Measurements from ENCODE around the gene MTF1.

Gene MTF1

DNA sequence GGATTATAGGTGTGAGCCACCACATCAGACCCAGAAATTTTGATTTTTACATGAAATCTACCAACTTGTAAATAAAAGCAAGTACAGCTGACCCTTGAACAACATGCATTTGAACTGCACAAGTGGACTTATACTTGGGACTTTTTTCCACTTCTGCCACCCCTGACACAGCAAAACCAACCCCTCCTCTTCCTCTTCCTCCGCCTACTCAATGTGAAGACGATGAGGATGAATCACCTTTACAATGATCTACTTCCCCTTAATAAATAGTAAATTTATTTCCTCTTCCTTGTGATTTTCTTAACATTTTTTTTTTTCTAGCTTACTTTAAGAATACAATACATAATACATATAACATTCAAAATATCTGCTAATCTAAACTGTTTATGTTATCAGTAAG, 33.9 kb downstream of the MTF1 start:
- TF ChIP-seq RAD21 (IDR thresholded peaks at IDR 0.05; ENCODE audit: low read depth) (no peak), ZBTB7A (IDR thresholded peaks at IDR 0.05; ENCODE audit: low read depth) (no peak), CEBPB (IDR thresholded peaks at IDR 0.05) (no peak), USF1 (IDR thresholded peaks at IDR 0.05) (no peak), EGR1 (IDR thresholded peaks at IDR 0.05) (no peak), CREB1 (IDR thresholded peaks at IDR 0.05; ENCODE audit: low read depth) (no peak), TAF1 (IDR thresholded peaks at IDR 0.05; ENCODE audit: low read depth) (no peak), TEAD4 (IDR thresholded peaks at IDR 0.05) (no peak), REST (IDR thresholded peaks at IDR 0.05; ENCODE audit: low read depth) (no peak), FOXM1 (IDR thresholded peaks at IDR 0.05; ENCODE audit: borderline replicate concordance, low read depth) (no peak), NFIC (IDR thresholded peaks at IDR 0.05) (no peak)

GRCh38 chr1:37824001-37824400, 35.4 kb downstream of the MTF1 start:
- no peak for TF ChIP-seq REST (IDR thresholded peaks at IDR 0.05; ENCODE audit: low read depth)
- TF ChIP-seq USF1 (IDR thresholded peaks at IDR 0.05): no peak
- TF ChIP-seq YY1 (IDR thresholded peaks at IDR 0.05; ENCODE audit: low read depth): no peak

- TF ChIP-seq TAF1 (IDR thresholded peaks at IDR 0.05; ENCODE audit: low read depth) (no peak), NFIC (IDR thresholded peaks at IDR 0.05) (no peak), USF1 (IDR thresholded peaks at IDR 0.05) (no peak), YY1 (IDR thresholded peaks at IDR 0.05; ENCODE audit: low read depth) (no peak), EP300 (IDR thresholded peaks at IDR 0.05; ENCODE audit: borderline replicate concordance) (no peak), EGR1 (IDR thresholded peaks at IDR 0.05) (no peak), CREB1 (IDR thresholded peaks at IDR 0.05; ENCODE audit: low read depth) (no peak), FOXM1 (IDR thresholded peaks at IDR 0.05; ENCODE audit: borderline replicate concordance, low read depth) (no peak), ZBTB7A (IDR thresholded peaks at IDR 0.05; ENCODE audit: low read depth) (no peak), CEBPB (IDR thresholded peaks at IDR 0.05) (no peak), REST (IDR thresholded peaks at IDR 0.05; ENCODE audit: low read depth) (no peak), TEAD4 (IDR thresholded peaks at IDR 0.05) (no peak), TCF12 (IDR thresholded peaks at IDR 0.05; ENCODE audit: low read depth) (no peak), MAX (IDR thresholded peaks at IDR 0.05) (no peak), RAD21 (IDR thresholded peaks at IDR 0.05; ENCODE audit: low read depth) (no peak)
These were observed 36.2 kb downstream of the MTF1 start for GRCh38 chr1:37822906-37823815.

GRCh38 chr1:37821481-37821880, 37.9 kb downstream of the MTF1 start:
- TF ChIP-seq EGR1 (IDR thresholded peaks at IDR 0.05): no peak
- no peak for TF ChIP-seq ZBTB7A (IDR thresholded peaks at IDR 0.05; ENCODE audit: low read depth)
- no peak for TF ChIP-seq USF1 (IDR thresholded peaks at IDR 0.05)
- TF ChIP-seq YY1 (IDR thresholded peaks at IDR 0.05; ENCODE audit: low read depth): no peak
- no peak for TF ChIP-seq TAF1 (IDR thresholded peaks at IDR 0.05; ENCODE audit: low read depth)
- no peak for TF ChIP-seq REST (IDR thresholded peaks at IDR 0.05; ENCODE audit: low read depth)
- no peak for TF ChIP-seq CREB1 (IDR thresholded peaks at IDR 0.05; ENCODE audit: low read depth)
- TF ChIP-seq TEAD4 (IDR thresholded peaks at IDR 0.05): no peak
- TF ChIP-seq EP300 (IDR thresholded peaks at IDR 0.05; ENCODE audit: borderline replicate concordance): no peak
